IPS-NIHi11 (cell line): ENCODE data around the gene ZNF276.

Source experiments
- DNase-seq: peaks from one replicate; pipeline ENCODE4 v3.0.0; 2012; ENCODE audit warnings: mixed read lengths, low spot score

The ZNF276 gene

DNA sequence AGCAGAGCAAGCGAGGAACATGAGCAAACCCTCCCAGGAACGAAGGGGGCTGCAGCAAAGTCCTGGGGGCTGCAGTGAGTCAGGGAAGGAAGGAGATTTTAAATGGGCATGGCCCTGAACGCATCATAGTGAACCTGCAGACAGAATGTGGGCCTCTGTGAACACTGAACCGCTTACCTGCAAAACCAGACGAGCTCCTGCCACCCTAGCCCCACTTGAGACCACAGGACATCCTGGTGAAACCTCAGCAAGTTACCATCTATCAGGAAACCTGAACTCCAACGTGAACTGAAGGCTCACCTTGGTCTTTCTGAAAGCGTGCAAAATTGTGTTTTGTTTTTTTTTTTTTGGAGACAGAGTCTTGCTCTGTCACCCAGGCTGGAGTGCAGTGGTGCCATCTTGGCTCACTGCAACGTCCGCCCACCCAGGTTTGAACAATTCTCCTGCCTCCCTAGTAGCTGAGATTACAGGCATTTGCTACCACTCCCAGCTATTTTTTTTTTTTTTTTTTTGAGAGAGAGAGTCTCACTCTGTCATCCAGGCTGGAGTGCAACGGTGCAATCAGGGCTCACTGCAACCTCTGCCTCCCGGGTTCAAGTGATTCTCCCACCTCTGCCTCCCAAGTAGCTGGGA lies 64.3 kb downstream of the ZNF276 start:
- DNase-seq, result no peak

DNA sequence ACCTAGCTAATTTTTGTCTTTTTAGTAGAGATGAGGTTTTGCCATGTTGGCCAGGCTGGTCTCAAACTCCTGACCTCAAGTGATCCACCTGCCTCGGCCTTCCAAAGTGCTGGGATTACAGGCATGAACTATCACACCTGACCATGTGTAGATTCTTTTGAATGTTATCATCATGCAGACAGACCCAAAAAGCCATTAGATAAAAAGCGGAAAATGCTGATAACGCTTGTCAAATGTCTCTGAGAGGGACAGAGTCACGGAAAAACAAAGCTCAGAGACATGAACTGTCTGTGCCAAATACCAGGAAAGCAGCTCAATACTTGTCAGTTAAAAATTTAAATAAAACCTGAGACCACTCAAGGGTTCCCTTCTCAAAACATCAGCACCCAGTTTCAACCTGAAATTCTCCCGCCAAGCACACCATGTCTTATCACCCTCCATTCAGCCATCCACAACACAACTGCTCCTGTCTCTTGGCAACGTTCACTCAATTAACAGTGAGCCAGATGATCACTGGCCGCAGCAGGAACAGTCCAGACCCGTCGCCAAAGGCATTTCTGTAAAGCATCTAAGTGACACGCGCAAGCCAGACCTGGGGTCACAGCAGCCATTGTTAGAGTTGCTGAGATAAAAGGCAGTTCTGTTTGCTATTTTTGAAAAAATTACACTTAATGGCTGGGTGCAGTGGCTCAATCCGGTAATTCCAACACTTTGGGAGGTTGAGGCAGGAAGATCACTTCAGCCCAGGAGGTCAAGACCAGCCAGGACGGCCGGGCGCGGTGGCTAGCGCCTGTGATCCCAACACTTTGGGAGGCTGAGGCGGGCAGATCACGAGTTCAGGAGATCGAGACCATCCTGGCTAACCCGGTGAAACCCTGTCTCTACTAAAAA lies 65.4 kb downstream of the ZNF276 start:
- no peak for DNase-seq

DNA sequence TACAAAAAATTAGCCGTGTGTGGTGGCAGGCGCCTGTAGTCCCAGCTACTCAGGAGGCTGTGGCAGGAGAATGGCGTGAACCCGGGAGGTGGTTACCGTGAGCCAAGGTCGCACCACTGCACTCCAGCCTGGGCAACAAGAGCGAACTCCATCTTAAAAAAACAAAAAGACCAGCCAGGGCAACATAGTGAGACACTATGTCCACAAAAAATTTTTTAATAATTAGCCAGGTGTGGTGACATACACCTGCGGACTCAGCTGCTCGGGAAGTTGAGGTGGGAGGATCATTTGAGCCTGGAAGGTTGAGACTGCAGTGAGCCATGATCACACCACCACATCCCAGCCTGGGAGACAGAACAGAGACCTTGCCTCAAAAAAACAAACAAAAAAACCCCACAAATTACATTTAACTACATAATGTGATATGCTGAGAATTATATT lies 66.0 kb downstream of the ZNF276 start:
- no peak for DNase-seq
